HUES48 (cell line): ENCODE results near the gene AATK.
"Not testable (repeated sequence)": the region's sequence is repeated elsewhere in the genome, so short reads cannot be mapped to it uniquely, and the experiment has no call there.

Experiments
- H3K27ac ChIP-seq: one replicate; pipeline ENCODE4 v1.7.0; 2013; ENCODE audit warnings: low read depth, low read length, inconsistent platforms
- H3K27me3 ChIP-seq: 2 replicates; pipeline ENCODE4 v1.6.1; 2013; ENCODE audit warnings: mild to moderate bottlenecking, low read length; ENCODE audit not compliant: control insufficient read depth, insufficient read depth
- H3K36me3 ChIP-seq: 2 replicates; pipeline ENCODE4 v1.6.1; 2013; ENCODE audit warnings: low read length; ENCODE audit not compliant: control insufficient read depth, insufficient read depth
- H3K4me1 ChIP-seq: 2 replicates; pipeline ENCODE4 v1.6.1; 2013; ENCODE audit warnings: mild to moderate bottlenecking, low read length; ENCODE audit not compliant: control insufficient read depth, insufficient read depth
- H3K4me3 ChIP-seq: 2 replicates; pipeline ENCODE4 v1.5.1; 2013; ENCODE audit warnings: mild to moderate bottlenecking, low read depth, low read length
- H3K9ac ChIP-seq: 2 replicates; pipeline ENCODE4 v1.6.1; 2013; ENCODE audit warnings: mild to moderate bottlenecking, low read depth, low read length, moderate library complexity
- H3K9me3 ChIP-seq: 2 replicates; pipeline ENCODE4 v1.6.1; 2013; ENCODE audit warnings: low read length; ENCODE audit not compliant: control insufficient read depth, insufficient read depth

The AATK gene

DNA sequence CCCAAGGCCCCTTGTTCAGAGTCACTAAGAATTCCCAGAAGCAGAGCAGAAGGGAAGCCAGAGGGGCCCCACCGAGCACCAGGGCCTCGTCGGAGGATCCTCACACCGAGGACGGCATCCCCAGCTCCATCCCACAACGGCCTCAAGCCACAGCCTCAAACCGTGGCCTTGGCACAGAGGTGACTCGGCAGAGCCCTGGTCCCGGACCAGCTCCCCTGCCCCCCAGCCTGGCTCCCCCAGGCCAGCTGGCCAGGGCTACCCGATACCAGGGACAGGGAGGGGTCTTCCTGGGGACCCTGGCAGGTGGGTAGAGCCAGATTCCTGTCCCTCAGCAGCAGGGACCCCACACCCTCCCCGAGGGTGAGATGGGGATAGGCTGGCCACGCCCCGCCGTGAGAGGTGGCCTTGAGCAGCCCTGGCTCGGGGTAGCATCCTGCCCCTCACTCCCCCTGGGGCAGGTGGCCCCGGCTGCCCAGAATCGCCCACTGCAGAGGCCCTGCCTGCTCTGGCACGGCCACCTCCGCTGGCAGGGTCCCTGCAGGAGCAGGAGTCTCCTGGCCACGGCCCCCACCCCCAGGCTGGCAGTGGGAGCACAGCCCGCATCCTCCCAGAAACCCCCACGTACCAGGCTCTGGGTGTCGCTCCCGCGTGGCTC lies 6.3 kb downstream of the AATK start:
- Histone ChIP-seq H3K9me3 (no peaks in the 10 kb centered on the region), H3K4me1 (no peaks in the 10 kb centered on the region), H3K4me3 (no peak overlapping the region), H3K27ac (no peak overlapping the region), H3K27me3 (no peaks in the 10 kb centered on the region), H3K36me3 (no peaks in the 10 kb centered on the region), H3K9ac (no peak overlapping the region)

DNA sequence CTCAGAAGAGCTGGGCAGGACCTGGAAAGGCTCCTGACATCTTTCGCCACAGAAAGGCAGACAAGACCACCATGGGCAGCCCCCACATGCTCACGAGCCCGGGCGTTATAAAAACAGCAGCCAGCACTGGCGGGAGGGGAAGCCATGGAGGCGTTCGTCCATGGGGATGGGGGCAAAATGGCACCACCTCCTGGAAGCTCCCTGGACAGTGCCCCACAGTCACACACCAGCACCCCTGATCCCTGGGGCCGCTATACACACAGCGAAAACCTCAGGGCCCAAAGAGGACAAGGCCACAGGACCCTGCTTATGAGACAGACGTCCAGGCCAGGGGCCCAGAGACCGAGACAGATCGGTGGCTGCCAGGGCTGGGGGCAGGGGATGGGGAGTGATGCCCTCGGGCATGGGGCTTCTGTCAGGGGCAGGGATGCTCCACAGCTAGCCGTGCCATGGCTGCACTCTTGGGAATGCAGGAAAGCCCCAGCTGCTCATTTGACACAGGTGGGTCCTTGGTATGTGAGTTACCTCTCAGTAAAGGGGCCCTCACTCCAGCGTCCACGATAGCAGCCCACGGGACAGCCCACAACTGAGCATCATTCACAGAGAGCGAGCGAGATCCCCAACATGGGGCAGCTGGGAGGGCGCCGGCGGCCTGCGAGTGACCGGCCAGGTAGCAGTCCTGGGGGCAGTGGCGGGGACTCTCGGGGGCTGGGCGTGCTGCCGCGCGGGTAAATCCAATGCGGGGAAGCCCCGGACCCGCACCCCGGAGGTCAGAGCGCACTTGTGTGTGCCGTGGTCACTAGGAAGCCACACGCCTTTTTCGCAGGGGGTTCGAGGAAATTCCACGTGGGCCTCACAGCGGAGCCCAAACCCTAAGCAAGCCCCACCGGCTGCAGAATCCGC lies 7.1 kb downstream of the AATK start:
- no peaks in the 10 kb centered on the region for H3K4me1 ChIP-seq
- H3K36me3 ChIP-seq: no peaks in the 10 kb centered on the region
- no peak overlapping the region for H3K9ac ChIP-seq
- H3K4me3 ChIP-seq: no peak overlapping the region
- H3K27ac ChIP-seq: no peak overlapping the region
- no peaks in the 10 kb centered on the region for H3K9me3 ChIP-seq
- H3K27me3 ChIP-seq: no peaks in the 10 kb centered on the region

DNA sequence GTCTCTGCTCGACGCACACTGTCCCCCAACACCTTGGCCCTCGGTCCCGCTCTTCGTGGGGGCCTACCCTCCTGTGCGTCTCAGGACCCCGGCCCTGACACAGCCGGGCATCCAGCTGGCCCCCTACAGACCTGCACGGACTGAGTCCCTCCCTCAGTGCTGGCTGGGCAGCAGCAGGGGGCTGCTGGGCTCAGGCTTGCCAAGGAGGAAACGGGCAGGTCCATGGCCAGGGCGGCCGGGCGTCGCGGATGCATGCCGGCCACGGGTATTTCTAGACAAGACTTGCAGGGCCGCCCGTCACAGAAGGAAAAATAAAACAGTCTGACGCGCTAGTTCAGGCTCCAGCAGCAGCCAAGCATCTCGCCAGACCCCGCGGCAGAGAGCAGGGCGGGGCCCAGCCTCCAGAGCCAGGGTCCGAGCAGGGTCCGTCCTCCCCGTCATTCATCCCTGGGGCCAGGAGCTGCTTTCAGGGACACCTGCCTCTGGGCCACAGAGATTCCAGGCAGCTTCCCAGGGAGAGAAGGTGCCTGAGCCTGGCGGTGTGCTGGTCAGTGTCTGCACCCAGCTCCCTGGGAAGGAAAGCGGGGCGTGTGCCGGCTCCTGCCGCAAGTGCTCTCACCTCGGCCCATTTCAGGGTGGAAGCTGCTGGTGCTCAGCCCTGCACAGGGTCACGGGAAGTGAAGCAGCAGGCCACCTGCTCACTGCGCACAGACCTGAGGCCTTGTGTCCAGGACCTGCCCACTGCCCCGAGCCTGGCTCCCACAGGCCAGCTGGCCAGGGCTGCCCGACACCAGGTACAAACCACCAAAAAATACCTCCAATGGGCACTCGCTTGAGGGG lies 8.0 kb downstream of the AATK start:
- Histone ChIP-seq H3K36me3 (no peaks in the 10 kb centered on the region), H3K9ac (no peak overlapping the region), H3K4me1 (no peaks in the 10 kb centered on the region), H3K27me3 (no peaks in the 10 kb centered on the region), H3K4me3 (no peak overlapping the region), H3K9me3 (no peaks in the 10 kb centered on the region), H3K27ac (no peak overlapping the region)

DNA sequence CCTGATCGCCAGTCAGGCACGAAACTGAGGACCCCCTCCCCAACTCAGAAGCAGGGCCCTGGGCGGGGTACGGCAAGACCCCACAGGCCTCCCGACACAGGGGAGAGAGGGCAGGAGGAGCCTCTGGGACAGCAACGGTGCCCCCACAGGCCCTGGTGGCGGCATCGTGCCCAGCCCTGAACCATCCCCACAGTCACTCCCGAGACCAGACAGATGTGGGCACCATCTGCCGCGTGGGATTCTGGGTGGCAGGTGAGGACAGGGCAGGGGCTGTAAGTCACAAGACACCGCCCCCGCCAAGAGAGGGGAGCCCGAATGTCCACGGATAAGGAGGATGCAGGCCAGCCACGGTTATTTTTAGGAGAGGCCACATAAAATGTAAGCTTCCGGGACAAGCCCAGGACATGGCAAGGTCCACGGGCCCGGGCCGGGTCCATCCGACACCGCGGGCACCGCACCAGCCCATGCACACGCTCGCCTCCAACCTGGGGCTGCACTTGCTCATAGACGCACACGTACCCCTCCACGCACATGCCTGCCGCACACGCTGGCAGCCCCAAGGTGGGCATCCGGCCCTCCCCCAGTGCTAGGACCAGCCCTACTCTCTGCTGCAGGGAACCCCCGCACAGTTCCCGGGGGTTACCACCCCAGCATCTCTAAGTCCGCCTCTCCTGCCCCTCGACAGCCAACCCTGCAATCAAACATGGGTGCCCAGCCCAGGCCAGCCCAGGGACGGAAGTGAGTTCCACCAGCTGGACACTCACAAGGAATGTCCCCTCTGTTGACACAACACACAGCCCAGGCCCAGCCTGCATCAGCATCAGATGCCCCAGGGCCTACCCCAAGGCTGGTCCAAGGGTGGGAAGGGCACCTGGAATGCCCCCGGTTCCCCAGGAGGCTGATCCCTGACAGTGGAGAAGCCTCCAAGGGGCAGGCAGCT lies 8.9 kb downstream of the AATK start:
- H3K4me3 ChIP-seq: no peak overlapping the region
- H3K9me3 ChIP-seq: no peaks in the 10 kb centered on the region
- H3K36me3 ChIP-seq: no peaks in the 10 kb centered on the region
- no peak overlapping the region for H3K9ac ChIP-seq
- H3K27ac ChIP-seq: no peak overlapping the region
- H3K4me1 ChIP-seq: no peaks in the 10 kb centered on the region
- no peaks in the 10 kb centered on the region for H3K27me3 ChIP-seq

DNA sequence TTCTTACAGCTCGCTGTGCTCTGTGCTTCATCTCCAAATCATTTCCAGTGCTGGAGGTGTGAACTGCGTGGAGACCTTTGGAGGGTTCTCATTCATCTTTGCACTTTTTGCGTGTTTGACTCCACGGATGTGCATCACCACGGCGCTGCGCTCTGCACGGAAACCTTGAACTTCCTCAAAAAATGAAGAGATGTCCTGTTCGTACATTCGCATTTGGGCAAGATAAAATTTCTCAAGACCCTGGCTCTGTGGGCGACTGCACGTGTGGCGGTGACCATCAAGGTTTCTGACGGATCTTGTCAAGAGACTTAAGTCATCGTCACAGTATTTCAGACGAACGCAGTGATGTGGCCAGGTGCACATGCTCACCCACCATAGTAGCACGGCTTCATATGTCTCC lies 11.1 kb downstream of the AATK start:
- H3K27ac ChIP-seq: no peak overlapping the region
- no peaks in the 10 kb centered on the region for H3K4me1 ChIP-seq
- H3K4me3 ChIP-seq: no peak overlapping the region
- no peaks in the 10 kb centered on the region for H3K9me3 ChIP-seq
- no peak overlapping the region for H3K9ac ChIP-seq
- H3K27me3 ChIP-seq: no peaks in the 10 kb centered on the region
- no peaks in the 10 kb centered on the region for H3K36me3 ChIP-seq

DNA sequence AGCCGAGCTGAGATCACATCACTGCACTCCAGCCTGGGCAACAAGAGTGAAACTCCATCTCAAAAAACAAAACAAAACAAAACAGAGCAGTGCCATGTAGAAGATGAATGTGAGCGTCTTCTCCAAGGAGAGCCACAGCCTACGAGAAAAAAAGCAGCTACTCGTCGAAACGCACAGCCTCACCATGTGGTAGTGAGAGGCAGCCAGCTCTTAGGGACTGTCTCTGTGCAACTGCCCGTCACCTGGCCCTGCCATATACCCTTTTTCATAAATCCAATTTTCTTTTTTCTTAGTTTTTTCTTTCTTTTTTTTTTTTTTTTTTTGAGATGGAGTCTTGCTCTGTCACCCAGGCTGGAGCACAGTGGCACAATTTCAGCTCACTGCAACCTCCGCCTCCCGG lies 12.0 kb downstream of the AATK start:
- H3K27ac ChIP-seq, H3K4me1 ChIP-seq, H3K9ac ChIP-seq, H3K36me3 ChIP-seq, H3K9me3 ChIP-seq, H3K4me3 ChIP-seq, H3K27me3 ChIP-seq: not testable (repeated sequence)

DNA sequence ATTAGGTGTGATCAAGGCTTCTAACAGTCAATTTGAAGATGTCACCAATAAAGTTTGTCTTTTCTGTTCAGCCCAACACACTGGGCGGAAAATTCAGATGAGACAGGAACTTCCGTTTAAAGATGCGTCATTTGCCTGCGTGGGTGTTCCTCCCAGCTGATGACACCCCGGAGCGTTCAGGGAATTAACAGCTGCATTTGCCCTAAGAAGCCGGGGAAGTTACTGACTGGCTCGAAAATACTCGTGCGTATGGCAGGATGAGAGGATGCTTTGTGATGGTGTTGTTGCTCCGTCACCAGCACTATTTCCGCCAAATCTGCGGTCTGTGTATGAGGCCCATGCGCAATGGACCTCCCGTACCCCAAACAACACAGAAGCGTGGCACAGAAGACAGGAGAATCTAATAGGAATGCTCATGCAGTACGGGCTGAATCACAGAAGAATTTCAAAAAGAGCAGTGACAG lies 12.6 kb downstream of the AATK start:
- H3K36me3 ChIP-seq: no peaks in the 10 kb centered on the region
- H3K27ac ChIP-seq: no peak overlapping the region
- H3K4me1 ChIP-seq: no peaks in the 10 kb centered on the region
- no peak overlapping the region for H3K9ac ChIP-seq
- no peaks in the 10 kb centered on the region for H3K9me3 ChIP-seq
- no peaks in the 10 kb centered on the region for H3K27me3 ChIP-seq
- H3K4me3 ChIP-seq: no peak overlapping the region

DNA sequence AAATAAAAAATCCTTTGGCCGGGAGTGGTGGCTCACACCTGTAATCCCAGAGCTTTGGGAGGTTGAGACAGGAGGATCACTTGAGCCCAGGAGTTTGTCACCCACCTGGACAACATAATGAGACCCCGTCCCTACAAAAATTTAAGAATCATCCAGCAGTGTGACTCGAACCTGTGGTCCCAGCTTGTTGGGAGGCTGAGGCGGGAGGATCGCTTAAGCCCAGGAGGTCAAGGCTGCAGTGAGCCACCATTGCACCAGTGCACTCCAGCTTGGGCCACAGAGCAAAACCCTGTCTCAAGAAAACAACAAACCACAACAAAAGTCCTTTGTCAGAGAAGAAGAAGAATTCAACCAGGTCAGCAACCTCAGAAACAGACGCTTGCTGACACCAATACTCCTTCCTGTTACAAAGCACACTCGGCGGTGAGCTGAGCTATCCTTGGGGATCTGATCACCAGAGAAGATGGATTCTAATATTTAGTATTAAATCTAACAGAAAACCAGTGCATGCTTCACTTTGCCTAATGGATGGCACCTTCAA lies 13.7 kb downstream of the AATK start:
- Histone ChIP-seq H3K4me3 (no peak overlapping the region), H3K4me1 (no peaks in the 10 kb centered on the region), H3K27ac (no peak overlapping the region), H3K27me3 (no peaks in the 10 kb centered on the region), H3K9ac (no peak overlapping the region), H3K9me3 (no peaks in the 10 kb centered on the region), H3K36me3 (no peaks in the 10 kb centered on the region)

DNA sequence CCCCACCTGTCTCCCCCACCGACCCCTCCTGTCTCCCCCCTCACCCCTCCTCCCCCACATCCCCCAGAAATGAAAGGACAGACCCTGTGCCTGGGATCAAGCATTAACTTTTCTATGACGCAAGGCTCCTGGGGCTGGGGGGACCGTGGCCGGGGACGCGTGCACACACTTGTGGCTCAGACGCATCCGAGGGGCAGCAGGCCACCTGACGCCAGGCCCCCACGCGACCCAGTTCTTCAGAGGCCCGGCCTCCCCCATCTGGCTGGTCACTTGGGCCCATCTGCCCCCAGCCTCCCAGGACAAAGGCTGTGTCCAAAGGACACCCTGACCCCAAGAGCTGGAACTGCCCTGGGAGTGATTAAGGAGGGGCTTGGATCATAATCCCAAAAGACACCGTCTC lies 14.7 kb downstream of the AATK start:
- Histone ChIP-seq H3K4me1 (no peaks in the 10 kb centered on the region), H3K27me3 (no peaks in the 10 kb centered on the region), H3K27ac (no peak overlapping the region), H3K36me3 (no peaks in the 10 kb centered on the region), H3K4me3 (no peak overlapping the region), H3K9ac (no peak overlapping the region), H3K9me3 (no peaks in the 10 kb centered on the region)
